T-helper 9 cell (primary cell): ENCODE data around the gene COL15A1.

Experiments used
- DNase-seq: peaks from one replicate; pipeline ENCODE4 v3.0.0-alpha.2; 2020

The COL15A1 gene

DNA sequence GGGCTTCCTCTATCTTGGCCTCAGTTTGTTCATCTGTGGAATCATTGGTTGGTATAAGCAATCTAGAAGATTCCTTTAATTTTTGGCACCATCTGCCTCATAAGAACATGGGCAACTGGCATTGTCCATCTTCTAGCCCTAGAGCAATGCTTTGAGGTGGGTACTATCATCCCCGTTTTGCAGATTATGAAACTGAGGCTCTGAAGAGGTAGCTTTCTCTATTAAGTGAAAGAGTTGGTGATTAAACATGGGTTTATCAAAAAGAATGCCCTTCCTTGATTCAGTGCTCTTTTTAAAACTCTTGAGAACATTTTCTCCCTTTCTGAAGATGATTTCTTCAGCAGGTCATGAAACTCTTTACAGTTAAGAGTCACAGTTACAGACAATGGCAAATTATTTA is 118.8 kb downstream of the COL15A1 start:
- no peak for DNase-seq

DNA sequence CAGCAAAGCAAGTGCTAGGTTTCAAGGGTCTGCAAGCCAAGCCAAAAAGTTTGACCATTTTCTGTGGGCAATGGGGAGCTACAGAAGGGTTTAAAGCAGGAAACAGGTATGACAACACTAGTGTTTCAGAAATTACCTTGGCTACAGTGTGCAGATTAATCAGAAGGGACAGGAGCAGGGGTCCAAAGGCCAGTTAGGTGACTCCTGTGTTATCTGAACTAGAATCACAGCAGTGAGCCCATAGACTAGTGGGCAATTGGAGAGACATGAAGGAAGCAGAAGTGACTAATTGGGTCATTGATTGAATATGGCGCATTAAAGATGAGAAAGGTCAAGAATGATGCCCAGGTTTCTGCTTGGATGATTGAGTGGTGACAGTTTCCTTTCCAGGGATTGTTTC is 119.8 kb downstream of the COL15A1 start:
- DNase-seq, result no peak

DNA sequence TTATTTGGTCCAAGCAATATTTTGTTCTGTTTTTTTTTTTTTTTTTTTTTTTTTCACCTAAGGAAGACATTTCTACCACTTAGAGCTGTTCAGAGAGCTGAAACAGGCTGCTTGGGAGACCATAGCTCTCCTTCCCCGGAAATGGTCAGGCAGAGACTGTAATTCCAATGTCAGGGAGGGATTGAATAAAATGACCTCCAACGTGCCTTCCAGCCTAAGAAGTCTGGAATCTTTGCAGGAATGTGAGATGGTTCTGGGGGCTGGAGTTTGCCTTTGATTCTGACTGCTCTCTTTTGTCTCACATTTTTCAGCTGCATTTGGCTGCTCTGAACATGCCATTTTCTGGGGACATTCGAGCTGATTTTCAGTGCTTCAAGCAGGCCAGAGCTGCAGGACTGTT is 122.9 kb downstream of the COL15A1 start:
- no peak for DNase-seq

DNA sequence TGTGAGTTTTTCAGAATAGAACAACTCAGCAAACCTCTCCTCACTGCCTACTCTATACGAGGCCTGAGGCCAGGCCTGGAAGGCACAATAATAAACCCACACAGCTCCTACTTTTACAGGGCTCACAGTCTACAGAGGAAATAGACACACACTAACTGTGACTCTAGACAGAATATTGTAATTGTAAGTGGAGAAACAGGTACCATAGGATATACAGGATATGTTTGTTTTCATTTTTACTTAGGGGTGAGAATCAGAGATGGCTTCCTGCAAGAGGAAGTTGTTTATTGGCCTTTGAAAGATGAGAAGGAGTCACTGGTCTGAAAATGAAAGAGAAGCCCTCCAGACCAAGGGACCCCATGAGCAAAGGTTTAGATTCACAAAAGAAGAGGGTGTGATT is 125.4 kb downstream of the COL15A1 start:
- DNase-seq, result no peak

DNA sequence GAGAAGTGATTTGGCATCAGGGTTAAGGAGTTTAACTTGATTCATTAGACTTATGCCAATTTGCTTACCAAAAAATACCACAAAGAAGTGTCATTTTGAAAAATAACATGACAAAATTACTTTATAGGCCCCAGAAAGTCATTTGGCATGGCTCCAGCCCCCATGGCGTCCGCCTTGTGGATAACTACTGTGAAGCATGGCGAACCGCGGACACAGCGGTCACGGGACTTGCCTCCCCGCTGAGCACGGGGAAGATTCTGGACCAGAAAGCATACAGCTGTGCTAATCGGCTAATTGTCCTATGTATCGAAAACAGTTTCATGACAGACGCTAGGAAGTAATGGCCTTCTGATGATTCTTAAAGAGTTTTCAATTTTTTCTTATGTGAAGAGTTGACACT is 125.8 kb downstream of the COL15A1 start:
- DNase-seq, result no peak

DNA sequence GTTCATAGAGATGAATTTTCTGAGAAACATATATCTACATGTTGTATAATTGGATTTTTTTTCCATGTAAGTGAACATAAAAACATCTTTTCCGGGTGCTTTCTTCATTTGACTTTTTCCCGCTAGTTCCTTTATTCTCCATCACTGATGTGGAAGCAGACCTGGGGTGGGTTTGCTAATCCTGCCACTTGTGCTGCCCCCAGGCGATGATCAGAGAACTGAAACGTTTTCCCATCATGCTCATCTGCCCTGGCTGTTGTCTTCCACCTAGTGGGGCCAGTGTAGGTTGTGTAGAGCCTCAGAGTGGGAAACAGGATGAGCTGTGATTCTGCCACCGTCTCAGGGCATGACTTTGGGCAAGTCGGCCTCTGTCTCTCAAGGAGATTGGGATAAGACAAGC is 127.0 kb downstream of the COL15A1 start:
- DNase-seq, result no peak

DNA sequence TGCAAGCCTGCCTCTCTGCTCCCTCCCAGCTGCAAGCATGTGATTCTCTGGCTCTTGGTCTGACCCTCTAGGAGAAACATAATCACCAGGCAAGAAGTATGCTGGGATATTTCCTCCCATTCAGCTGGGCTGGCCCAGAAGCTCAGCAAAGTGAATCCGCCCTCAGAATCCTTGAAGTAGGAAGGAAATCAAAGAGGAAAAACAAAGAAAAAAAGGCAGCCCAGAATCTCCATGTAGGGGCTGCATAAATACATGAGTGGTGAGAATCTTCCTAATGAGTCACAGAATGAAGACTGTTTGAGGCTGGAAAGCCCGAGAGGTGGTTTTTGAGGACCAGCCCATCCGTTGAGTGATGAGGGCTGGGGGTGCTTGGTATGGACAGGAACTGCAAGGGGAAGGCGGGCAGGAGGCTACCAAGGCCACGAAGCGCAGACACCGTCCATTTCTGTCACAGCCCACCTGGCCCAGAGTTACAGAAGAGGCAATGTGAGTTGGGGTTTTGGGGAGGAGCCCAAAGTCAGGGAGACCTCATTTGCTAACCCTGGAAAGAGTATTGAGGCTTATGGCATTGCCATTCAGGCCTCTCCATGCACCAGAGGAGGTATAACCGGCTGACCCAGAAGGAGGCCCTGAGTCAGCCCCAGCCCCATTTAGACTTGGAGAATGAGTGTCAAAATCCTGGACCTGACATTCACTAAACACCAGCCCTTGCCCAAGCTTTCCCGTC is 127.8 kb downstream of the COL15A1 start:
- DNase-seq, result no peak

DNA sequence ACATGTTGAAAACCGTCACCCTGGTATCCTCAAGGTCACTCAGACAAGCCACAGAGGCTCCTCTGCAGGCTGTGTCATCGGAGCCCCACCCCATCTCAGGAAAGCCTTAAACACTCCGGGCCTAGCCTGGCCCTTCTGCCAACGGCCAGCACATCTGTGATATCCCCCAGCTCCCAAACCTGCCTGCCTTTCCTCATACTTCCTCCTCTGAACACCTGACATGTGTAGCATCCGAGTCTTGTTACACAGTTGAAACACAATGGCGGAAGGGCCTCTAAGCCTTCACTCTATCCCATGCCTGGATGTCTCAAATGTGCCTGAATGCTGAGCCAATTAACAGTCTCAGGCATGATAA is 128.3 kb downstream of the COL15A1 start:
- DNase-seq, result no peak

DNA sequence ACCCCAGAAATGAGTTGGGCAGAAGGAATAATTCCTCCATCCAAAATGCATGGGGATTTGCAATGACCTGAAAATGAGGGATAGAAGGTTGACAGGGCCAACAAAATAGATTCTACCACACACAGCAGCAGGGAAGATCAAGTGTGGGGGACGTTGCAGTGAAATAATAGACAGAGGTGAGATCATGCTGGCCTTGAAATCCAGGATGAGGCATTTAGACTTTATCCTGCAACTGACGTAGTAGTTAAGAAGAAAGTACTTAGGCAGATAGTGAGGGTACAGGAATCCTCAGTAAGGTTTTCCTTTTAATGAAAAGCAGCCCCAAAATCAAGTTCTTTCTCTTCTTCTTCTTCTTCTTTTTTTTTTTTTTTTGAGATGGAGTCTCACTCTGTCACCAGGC is 129.6 kb downstream of the COL15A1 start:
- DNase-seq, result no peak

DNA sequence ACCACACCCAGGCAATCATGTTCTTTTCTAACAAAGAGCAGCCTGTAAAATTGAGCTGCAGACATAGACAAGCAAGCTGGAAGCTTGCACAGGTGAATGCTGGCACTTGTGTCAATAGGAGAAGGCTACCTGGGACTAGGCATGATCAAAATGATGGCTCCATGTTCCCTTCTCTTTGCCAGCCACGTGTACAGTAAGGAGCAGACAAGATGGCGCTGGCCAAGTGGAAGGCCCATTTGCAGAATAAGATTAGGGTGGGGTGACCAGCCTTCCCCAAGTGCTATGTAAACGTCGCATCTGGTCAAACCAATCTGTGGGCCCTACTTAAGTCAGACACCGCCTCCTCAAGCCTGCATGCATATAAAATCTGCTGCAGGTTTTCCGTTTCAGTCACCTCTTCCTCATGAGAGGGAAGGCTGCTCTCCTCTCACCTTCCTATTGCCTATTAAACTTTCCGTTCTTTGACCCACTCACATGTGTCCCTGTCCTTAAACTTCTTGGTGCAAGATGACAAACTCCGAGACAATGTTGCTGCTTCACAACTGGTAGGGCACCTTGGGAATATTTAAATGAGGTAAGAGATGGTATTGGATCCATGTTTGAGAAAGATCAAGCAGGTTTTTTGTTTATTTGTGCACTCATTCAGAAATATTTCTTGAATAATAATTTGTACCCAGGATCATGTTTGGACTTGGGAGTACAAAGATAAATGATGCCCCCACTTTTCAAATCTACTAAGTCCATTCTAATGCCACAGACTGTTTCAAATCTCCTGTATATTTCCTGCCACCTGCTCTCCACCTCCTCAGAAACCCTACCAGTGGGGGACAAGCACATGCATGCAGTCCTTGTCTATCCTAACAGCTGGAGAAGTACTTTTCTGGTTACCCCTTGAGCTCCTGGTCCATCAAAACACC is 130.5 kb downstream of the COL15A1 start:
- DNase-seq, result no peak

DNA sequence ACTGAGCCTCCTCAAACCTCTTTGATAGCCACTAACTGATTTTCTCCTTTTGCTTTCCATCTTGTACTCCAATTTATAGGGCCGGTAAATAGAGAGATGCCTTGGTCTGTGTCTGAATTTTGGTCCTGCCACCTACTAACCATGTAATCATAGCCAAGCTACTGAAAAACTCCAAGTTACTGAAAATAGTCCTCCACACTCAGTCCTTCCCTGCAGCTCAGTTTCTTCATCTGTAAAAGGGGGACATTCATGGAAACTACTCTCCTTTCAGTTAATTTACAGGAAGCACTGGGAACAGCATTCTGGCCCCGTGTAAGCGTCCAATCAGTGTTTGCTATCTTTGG is 131.2 kb downstream of the COL15A1 start:
- no peak for DNase-seq

DNA sequence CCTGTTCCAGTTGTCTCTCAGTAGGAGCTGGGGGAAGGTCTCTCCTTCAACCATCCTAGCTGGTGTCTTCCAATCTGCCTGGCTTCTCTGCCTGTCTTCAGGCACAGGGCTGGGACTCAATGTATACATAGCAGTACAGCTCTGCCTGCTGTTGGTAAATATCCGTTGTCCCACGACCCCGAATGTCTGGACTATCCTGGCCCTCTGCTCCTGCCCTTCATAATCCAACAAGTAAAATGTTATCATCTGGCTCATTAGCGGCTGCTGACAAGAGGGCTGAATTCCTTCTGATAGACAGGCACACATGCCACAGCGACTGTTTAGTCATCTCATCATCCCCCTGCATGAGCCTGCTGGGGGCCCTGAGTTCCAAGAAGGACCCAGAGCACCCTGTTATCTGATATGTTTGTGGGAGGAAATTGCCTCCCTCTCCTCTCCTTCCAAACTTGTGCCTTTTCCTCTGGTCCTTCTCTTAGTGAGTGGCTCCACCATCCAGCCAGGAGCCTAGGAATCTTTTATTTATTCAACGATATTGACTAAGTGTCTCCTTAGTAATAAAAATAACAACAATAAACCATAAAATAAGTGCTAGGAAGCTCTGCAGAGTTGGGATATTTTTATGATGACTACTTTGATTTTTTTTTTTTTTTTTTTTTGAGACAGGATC is 131.7 kb downstream of the COL15A1 start:
- DNase-seq, result no peak

DNA sequence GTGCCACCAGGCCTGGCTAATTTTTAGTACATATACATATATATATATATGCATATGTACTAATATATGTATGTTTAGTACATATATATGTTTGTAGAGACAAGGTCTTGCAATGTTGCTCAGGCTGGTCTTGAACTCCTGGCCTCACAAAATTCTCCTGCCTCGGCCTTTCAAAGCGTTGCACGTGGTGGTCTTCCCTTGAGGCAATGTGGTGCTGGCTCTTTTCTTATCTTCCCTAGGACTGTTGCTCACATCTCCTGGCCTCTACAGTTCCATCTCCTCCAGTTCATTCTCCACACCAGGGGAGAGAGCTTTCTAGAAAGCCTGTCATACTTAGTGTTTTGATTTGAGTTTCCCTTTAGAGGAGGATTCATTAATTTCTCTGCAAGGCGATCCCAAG is 132.3 kb downstream of the COL15A1 start:
- no peak for DNase-seq

DNA sequence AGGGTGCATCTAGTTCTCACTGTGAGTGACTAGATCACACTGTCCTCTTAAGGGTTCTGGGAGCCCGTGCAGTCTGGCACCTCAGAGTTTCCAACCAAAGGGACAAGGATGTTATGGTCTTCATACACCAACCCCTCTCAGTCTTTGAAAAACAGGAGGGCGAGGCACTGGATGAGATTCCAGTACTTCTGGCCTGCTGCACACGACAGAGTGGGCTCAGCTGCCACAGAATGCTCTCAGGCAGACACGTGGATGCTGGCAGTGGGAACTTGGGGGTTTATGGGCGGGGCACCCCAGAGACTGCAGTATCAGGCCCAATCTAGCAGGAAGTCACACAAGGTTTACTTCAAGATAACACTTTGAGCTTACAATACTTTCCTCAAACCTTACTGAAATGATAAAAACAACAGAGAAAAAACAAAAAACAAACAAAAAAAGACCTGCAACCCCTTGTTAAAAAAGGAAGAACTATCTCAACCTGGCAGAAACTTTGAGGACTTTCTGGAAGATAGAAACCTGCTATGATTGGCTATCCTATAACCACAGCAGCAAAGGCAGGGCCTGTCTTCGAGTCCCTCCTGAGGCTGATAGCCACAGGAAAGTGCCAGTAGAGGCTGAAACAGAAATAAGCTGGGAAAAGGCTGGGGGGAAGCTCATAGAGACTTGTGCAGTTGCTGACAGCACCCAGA is 132.9 kb downstream of the COL15A1 start:
- DNase-seq, result peak; percentile 26

DNA sequence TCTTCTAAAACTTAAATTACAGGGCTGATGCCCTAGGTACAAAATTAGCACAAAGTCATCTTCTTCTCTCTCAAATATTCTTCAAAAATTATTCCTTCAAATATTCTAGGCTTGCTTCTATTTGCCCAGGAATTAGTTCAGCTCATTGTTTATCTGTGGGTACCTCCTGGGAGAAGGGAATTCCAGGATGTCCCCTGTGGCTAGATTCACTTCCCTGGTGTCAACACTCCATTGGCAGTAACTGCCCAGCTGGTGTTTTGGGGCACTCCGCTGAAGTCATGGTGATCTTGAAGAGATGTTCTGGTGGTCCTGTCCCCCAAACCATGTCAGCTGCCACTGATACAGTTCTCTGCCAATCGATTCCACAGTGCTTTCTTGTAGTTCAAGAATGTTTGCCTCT is 135.0 kb downstream of the COL15A1 start:
- DNase-seq, result no peak

DNA sequence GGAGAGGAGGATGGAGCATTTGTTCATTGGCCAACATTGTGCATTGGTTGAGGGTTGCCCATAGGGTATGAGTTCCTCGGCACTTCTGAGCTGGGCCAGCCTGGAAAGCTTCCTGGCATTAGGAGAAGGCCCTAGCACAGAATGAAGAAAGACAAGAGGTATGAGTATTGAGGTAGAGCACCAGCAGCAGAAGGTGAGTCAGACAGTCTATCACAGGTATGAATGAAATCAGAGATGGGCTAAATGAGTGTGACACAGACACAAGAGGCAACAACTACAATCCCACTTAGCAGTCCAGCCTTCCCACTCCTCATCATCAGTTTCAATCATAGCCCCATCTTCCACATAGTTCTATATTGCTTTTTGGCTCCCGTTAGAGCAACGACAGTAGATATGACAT is 135.8 kb downstream of the COL15A1 start:
- no peak for DNase-seq

DNA sequence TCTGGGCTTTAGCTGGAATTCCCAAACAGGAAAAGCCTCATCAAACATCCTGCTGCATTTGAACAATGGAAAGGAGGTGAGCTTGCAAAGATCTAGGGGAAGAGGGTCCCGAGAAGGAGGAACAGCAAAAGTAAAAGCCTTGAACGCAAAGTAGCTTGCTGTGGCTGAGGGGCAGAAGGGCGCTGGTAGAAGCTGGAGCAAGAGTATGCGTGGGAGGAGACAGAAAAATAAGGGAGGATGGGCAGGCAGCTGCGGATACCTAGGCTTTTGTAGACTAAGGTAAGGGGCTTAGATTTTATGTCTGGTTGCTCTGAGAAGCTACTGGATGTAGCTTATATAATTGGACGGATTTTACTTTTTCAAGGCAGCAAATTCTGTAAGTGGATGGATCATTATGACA is 139.3 kb downstream of the COL15A1 start:
- no peak for DNase-seq

DNA sequence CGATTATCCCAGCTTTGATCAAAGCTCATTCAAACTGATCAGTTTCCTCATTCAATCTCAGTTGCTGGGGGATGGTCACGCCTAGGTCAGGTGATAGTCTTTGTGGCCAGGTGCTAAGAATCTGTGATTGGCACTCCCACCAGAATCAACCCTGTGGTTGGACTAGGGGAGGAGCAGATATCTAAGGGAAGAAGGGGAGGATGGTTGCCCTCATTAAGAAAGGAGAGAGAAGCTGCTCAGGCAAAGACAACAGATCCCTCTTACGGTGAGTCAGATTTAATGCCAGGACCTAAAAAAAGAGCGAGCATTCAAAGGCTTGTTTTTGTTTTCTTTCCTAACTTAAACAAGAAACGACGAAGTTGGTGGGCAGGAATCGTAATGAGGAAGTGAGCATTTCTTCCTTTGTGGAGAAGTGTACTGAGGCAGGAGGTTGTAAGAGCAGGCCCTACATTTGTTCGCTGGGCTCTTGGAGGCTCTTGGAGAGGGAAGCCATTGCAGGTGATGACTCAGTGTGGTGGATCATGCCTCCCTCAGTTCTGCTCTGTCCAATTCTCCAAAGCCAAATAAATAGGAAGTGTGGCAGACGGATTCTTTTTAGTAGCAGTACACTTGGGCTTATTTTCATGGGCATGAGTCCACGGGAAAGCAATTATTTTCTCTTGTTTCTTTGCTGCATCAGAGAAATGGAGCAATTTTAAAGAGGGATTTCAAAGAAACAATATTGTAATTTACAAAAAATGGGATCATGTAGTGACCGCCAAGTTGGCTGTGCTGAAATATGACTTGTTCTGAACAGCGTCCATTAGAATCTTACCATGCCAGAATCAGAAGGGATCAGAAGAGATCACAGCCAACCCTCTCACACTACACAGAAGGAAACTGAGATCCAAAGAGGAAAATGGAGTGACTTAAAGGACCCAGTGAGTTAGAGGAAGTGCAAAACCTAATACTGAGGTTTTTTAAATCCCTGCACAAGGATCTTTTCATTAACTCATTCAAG is 142.5 kb downstream of the COL15A1 start:
- DNase-seq, result no peak

DNA sequence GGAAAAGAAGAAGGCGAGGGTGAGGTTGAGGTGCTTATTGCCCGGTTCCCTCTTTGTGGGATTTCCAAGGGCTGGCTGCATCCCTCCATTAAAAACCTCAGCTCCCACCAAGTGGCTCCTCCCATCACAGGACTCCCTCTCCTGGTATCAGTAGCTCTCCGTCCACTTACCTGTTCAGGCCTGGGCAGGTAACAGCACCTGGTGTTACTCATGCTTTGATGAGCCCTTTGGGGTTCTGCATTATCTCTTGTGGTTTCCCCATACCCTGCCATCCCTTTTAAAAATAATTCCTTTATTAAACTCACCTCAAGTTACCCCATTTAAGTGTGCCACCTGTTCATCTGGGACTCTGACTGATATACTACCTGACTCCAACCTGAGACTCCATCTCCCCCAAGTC is 143.8 kb downstream of the COL15A1 start:
- no peak for DNase-seq

DNA sequence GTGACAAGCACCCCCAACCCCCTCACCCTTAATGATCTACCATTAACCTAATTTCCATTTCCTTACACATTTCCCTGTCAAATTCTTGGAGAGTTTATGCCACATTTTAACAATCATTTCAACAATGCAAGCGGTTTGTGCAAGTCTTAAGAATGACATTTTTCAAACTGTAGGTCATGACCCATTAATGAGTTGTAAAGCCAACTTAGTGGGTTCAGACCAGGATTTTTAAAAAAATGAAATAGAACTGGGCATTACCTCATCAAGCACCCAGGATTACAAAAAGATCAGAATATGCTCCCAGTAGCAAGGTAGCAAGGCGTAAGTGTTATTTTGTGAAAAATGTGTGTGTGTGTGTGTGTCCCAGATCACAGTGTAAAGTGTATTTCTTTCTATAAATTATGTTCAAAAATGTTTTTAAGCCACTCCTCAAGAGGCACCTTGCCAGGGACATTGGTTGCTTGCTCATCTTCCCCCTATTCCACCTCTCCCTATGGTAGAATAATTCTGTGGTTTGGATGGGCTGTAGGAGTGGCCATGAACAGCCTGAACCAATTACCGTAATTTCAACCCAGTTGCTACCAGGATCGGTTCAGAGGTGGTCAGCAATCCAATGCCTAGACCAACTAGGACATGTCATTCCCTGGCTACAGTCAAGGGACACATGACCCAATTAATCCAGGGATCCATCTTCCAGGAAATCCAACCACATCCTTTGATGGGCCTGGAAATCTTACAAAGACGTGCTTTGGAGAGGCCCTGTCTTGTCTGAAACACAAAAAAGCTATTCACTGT is 146.8 kb downstream of the COL15A1 start:
- DNase-seq, result no peak
